K562 (cell line): ENCODE data around the gene CYP24A1. TPM values are rescaled to one million over a fixed set of nuclear protein-coding genes. Genes with fewer than 3 reads are reported as not detected.

Experiments used
- ATAC-seq: fragments of 200-7000 bp; cut with Tn5 transposase; 3 replicates; pipeline ENCODE4 v1.9.1; 2020; ENCODE audit warnings: moderate library complexity
- BruUV-seq: library from RNA; stranded (reverse); fragments of 400-500 nt; replicated peaks from 2 replicates; lab custom pipeline; 2021; lab: Mats Ljungman, UMichigan
- CTCF ChIA-PET: fragments of 300-600 bp; formaldehyde crosslinking; extraction: SDS; loops from one replicate; lab custom pipeline; 2021; ENCODE audit warnings: low intra/inter-chr PET ratio; lab: Yijun Ruan, JAX
- POLR2A ChIA-PET: fragments of 300-600, 350-650 bp; sonication (Branson Sonifier 250); formaldehyde crosslinking; extraction: SDS; loops from one replicate; lab custom pipeline; 2021; ENCODE audit warnings: antibody characterized with exemption, inconsistent platforms; lab: Yijun Ruan, JAX
- DNase-seq, 4 experiments: peaks; one replicate each; pipeline versions ENCODE4 v3.0.0 to v3.0.0-alpha.2; 2011 to 2018; ENCODE audit warnings: low spot score in 3 of 4, mixed read lengths in 3 of 4; ENCODE audit errors: extremely low read depth in 1 of 4
- FAIRE-seq: peaks from 2 replicates; lab custom pipeline; 2011; peaks lifted over from hg19 to GRCh38; lab: Jason Lieb, UNC
- H2AFZ ChIP-seq: 2 replicates; pipeline ENCODE4 v1.6.0; 2011; ENCODE audit warnings: low read depth, low read length, control low read depth, inconsistent platforms
- H3K27ac ChIP-seq: fragments of 200-600 bp; 3 replicates; pipeline ENCODE4 v1.8.0; 2011; ENCODE audit warnings: low read depth, mild to moderate bottlenecking, control low read depth, inconsistent platforms, low read length, moderate library complexity, mixed read lengths; ENCODE audit errors: extremely low read depth
- H3K27me3 ChIP-seq, 2 experiments: fragments of 300-600 bp in 1 of 2; 2 replicates in 1 of 2; 3 replicates in 1 of 2; pipeline versions ENCODE4 v1.6.0 to v1.8.0; 2011; ENCODE audit warnings: inconsistent platforms in 2 of 2, low read length in 2 of 2, mild to moderate bottlenecking in 1 of 2, mixed read lengths in 1 of 2, moderate library complexity in 1 of 2; ENCODE audit not compliant: control insufficient read depth in 2 of 2, insufficient read depth in 2 of 2
- H3K36me3 ChIP-seq: fragments of 300-600 bp; 3 replicates; pipeline ENCODE4 v1.8.0; 2011; ENCODE audit warnings: mild to moderate bottlenecking, low read length, inconsistent platforms; ENCODE audit not compliant: control insufficient read depth, insufficient read depth
- H3K4me1 ChIP-seq, 2 experiments: fragments of 200-600 bp in 1 of 2; replicated peaks in 1 of 2; 2 replicates in 1 of 2; 3 replicates in 1 of 2; pipeline versions ENCODE4 v1.5.1 to v1.8.0; 2011; ENCODE audit warnings: inconsistent platforms in 2 of 2, low read length in 2 of 2, mild to moderate bottlenecking in 1 of 2, mixed read lengths in 1 of 2, moderate library complexity in 1 of 2; ENCODE audit not compliant: control insufficient read depth in 2 of 2, insufficient read depth in 2 of 2
- H3K4me2 ChIP-seq: 2 replicates; pipeline ENCODE4 v1.6.1; 2011; ENCODE audit warnings: low read length, control low read depth, inconsistent platforms, mixed read lengths; ENCODE audit not compliant: insufficient read depth
- H3K4me3 ChIP-seq: fragments of 200-600 bp; sonication (generic), shearing (Covaris generic); 2 replicates; pipeline ENCODE4 v1.5.1; 2016; ENCODE audit warnings: control low read depth, inconsistent platforms
- H3K79me2 ChIP-seq: fragments of 200-600 bp; 3 replicates; pipeline ENCODE4 v1.8.0; 2011; ENCODE audit warnings: low read length, inconsistent platforms; ENCODE audit not compliant: control insufficient read depth, insufficient read depth
- H3K9ac ChIP-seq, 2 experiments: 2 replicates each; pipeline versions ENCODE4 v1.6.0 to v1.6.1; 2011; ENCODE audit warnings: low read depth in 2 of 2, low read length in 2 of 2, control low read depth in 1 of 2, inconsistent platforms in 1 of 2, mild to moderate bottlenecking in 1 of 2, mixed read lengths in 1 of 2; ENCODE audit not compliant: insufficient read depth in 1 of 2
- H3K9me1 ChIP-seq: one replicate; pipeline ENCODE4 v1.6.0; 2011; ENCODE audit warnings: inconsistent platforms, mild to moderate bottlenecking, low read length, moderate library complexity; ENCODE audit not compliant: control insufficient read depth, insufficient read depth
- H3K9me3 ChIP-seq: replicated peaks from 2 replicates; pipeline ENCODE4 v1.5.1; 2011; ENCODE audit warnings: low read depth, low read length, inconsistent platforms; ENCODE audit not compliant: control insufficient read depth, insufficient read depth
- H4K20me1 ChIP-seq: replicated peaks from 2 replicates; pipeline ENCODE4 v1.6.1; 2011; ENCODE audit warnings: low read length, inconsistent platforms, mixed read lengths; ENCODE audit not compliant: control insufficient read depth, insufficient read depth
- ATF1 ChIP-seq, 2 experiments: fragments of 450-650 bp in 1 of 2; IDR thresholded peaks; 2 replicates each; pipeline ENCODE4 v1.6.1; 2016; ENCODE audit warnings: missing compliant biosample characterization in 1 of 2, missing genetic modification characterization in 1 of 2
- WGBS: fragments of 100-300 bp; shearing (Covaris generic); methylation state at CpG from one replicate; pipeline ENCODE4 v1.1.6; 2016; ENCODE audit warnings: low coverage, mixed read lengths; ENCODE audit not compliant: insufficient coverage; ENCODE audit errors: missing lambda C conversion rate; 5-methylcytosine and 5-hydroxymethylcytosine counted together
- in situ Hi-C: fragments of 300-500 bp; cut with MboI; formaldehyde crosslinking; loops from 4 replicates; pipeline ENCODE4 v1.15.0; 2018; ENCODE audit warnings: inconsistent platforms, mixed read lengths
- intact Hi-C: fragments of 100-400 bp; cut with micrococcal nuclease; formaldehyde crosslinking; loops from 2 replicates; pipeline ENCODE4 v1.14.2; 2022
- polyA plus RNA-seq, 8 experiments: library from polyadenylated mRNA; depleted of rRNA in 4 of 8; stranded (reverse) in 5 of 8; unstranded in 3 of 8; fragments of >200 nt; fragmentation: Nextera tagmentation in 2 of 8; fragmentation: Illumina TruSeq in 1 of 8; extraction: Ambion mirVana in 2 of 8; extraction: Trizol in 1 of 8; gene quantifications; 2 replicates each; pipeline versions ENCODE4 v1.2.1 to v1.2.3, GENCODE V29; 2011 to 2014; ENCODE audit warnings: inconsistent platforms in 1 of 8, missing spikeins in 1 of 8
- total RNA-seq, 7 experiments: library from RNA; depleted of rRNA in 6 of 7; stranded (reverse); fragments of >200 nt in 6 of 7; fragmentation: Illumina TruSeq in 2 of 7; extraction: Trizol in 2 of 7; gene quantifications; 2 replicates each; pipeline versions ENCODE4 v1.2.1 to v1.2.3, GENCODE V29; 2011 to 2021; ENCODE audit warnings: low replicate concordance in 1 of 7
- TF ChIP-seq, protein P1 (sequence below), 3 experiments: fragments of 200-800 bp in 1 of 3; fragments of 250-450 bp in 1 of 3; fragments of 450-650 bp in 1 of 3; sonication (Bioruptor Pico) in 1 of 3; sonication (Bioruptor generic) in 1 of 3; formaldehyde crosslinking in 1 of 3; IDR thresholded peaks; 2 replicates each; pipeline versions ENCODE4 v1.6.1 to v1.8.0; 2016 to 2022; ENCODE audit warnings: mild to moderate bottlenecking in 2 of 3, missing genetic modification characterization in 2 of 3, missing compliant biosample characterization in 1 of 3, moderate library complexity in 1 of 3

The CYP24A1 gene
- total and polyA plus RNA-seq, 9 of the 15 experiments (the other 6 are each of a cell fraction or from before 2014, with no cell fraction given) = 0.04 TPM; not detected in 8

DNA sequence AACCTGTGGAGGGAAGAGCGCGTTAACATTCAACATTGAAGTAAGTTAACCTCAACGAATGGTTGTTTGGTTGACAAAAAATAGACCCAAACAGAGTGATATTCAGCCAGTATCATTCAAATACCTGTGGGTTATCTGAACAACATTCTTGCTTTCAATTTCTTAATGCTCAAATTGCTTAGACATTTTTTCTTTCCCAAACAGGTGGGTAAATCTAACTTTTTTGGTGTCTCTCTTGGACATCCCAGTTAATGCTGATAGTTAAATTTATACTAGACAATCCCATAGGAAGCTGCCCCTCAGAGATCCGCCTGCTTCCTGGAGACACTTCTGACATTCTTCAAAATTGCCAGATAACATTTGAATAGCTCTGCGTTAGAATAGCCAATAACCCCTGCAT lies 20.0 kb upstream of the CYP24A1 start:
- Histone ChIP-seq H3K27ac (no peak overlapping the region), H3K9me3 (no peaks in the 10 kb centered on the region), H3K9me1 (no peaks in the 10 kb centered on the region), H3K9ac (no peak overlapping the region), H3K4me1 (no peaks in the 10 kb centered on the region), H3K4me2 (no peak overlapping the region), H3K4me3 (no peak overlapping the region), H3K27me3 (peaks cover 2 to 12% of the 10 kb centered on the region in 2 experiments; a peak in 2 of 5 replicates), H3K36me3 (no peaks in the 10 kb centered on the region), H4K20me1 (no peaks in the 10 kb centered on the region), H2AFZ (no peak overlapping the region), H3K79me2 (no peaks in the 10 kb centered on the region)
- ATAC-seq (no peak), FAIRE-seq (no peak), DNase-seq (no peak)
- CTCF ChIA-PET = interaction anchor here (1.8 kb wide), 1 partner anchor 97 kb away, joined by 5 read pairs; no protein-coding TSS in a partner anchor
- intact Hi-C loops (loop anchor here (10.0 kb wide), 1 partner anchor 229 kb away; no protein-coding TSS in a partner anchor), in situ Hi-C loops (no loop called here)
- BruUV-seq = no TSS peak
- POLR2A ChIA-PET = no interaction called here
- TF ChIP-seq ATF1 (CRISPR knock-in tag; IDR thresholded peaks at IDR 0.05) = no peak
- TF ChIP-seq ATF1 (tag; IDR thresholded peaks at IDR 0.05) = no peak
- TF ChIP-seq, protein P1, sequence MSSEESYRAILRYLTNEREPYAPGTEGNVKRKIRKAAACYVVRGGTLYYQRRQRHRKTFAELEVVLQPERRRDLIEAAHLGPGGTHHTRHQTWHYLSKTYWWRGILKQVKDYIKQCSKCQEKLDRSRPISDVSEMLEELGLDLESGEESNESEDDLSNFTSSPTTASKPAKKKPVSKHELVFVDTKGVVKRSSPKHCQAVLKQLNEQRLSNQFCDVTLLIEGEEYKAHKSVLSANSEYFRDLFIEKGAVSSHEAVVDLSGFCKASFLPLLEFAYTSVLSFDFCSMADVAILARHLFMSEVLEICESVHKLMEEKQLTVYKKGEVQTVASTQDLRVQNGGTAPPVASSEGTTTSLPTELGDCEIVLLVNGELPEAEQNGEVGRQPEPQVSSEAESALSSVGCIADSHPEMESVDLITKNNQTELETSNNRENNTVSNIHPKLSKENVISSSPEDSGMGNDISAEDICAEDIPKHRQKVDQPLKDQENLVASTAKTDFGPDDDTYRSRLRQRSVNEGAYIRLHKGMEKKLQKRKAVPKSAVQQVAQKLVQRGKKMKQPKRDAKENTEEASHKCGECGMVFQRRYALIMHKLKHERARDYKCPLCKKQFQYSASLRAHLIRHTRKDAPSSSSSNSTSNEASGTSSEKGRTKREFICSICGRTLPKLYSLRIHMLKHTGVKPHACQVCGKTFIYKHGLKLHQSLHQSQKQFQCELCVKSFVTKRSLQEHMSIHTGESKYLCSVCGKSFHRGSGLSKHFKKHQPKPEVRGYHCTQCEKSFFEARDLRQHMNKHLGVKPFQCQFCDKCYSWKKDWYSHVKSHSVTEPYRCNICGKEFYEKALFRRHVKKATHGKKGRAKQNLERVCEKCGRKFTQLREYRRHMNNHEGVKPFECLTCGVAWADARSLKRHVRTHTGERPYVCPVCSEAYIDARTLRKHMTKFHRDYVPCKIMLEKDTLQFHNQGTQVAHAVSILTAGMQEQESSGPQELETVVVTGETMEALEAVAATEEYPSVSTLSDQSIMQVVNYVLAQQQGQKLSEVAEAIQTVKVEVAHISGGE (CRISPR knock-in tag; IDR thresholded peaks at IDR 0.05) = peak in 1 of 3 experiments; percentile 83; a peak in 2 of 6 replicates
- WGBS = 11% methylated on average over 5 of the region's 5 CpGs
